Nephron progenitor cell (in vitro differentiated cells): Measurements from ENCODE around the gene CCDC9.
"Not testable (repeated sequence)": the region's sequence is repeated elsewhere in the genome, so short reads cannot be mapped to it uniquely, and the experiment has no call there.

Experiments used
- DNase-seq: peaks from one replicate; pipeline ENCODE4 v3.0.0; 2021
- H3K27ac Mint-ChIP-seq: 2 replicates; pipeline ENCODE4 v1.8.0; 2021; ENCODE audit warnings: mild to moderate bottlenecking, moderate library complexity, mixed read lengths
- H3K27me3 Mint-ChIP-seq: 2 replicates; pipeline ENCODE4 v1.8.0; 2021; ENCODE audit warnings: mild to moderate bottlenecking, low read depth, mixed read lengths; ENCODE audit not compliant: poor library complexity
- H3K36me3 Mint-ChIP-seq: 2 replicates; pipeline ENCODE4 v1.8.0; 2021; ENCODE audit warnings: low read depth, mixed read lengths
- H3K4me1 Mint-ChIP-seq: 2 replicates; pipeline ENCODE4 v1.8.0; 2021; ENCODE audit warnings: mixed read lengths
- H3K4me3 Mint-ChIP-seq: 2 replicates; pipeline ENCODE4 v1.8.0; 2021; ENCODE audit warnings: mild to moderate bottlenecking, moderate library complexity, mixed read lengths
- H3K9me3 Mint-ChIP-seq: 2 replicates; pipeline ENCODE4 v1.8.0; 2021; ENCODE audit warnings: mild to moderate bottlenecking, moderate library complexity, mixed read lengths
- TF ChIP-seq, protein P1 (sequence below): fragments of 200-600 bp; sonication (generic); IDR thresholded peaks from 2 replicates; pipeline ENCODE4 v1.5.0; 2021; ENCODE audit warnings: antibody characterized with exemption

The CCDC9 gene

DNA sequence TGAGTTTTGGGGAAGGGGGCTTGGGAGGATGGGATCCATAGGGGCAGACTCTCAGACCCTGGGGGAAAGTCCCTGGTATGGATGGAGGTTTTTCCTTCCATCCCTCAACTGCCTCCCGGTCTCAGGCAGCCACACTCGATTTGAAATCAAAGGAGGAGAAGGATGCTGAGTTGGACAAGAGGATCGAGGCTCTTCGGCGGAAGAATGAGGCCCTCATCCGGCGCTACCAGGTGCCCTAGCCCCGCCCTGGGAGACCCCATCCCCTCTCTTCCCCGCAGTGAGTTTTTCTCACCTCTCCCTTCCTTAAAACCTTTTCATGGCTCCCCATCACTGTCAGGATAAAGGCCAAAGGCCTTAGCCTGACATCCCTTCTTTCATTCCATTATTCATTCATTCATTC lies 2.1 kb downstream of the CCDC9 start:
- H3K36me3 Mint-ChIP-seq, result peaks cover 46% of the 10 kb centered on the region
- no peak for DNase-seq
- H3K27ac Mint-ChIP-seq, result no peak overlapping the region
- peaks cover 36% of the 10 kb centered on the region for H3K4me1 Mint-ChIP-seq
- TF ChIP-seq, protein P1, sequence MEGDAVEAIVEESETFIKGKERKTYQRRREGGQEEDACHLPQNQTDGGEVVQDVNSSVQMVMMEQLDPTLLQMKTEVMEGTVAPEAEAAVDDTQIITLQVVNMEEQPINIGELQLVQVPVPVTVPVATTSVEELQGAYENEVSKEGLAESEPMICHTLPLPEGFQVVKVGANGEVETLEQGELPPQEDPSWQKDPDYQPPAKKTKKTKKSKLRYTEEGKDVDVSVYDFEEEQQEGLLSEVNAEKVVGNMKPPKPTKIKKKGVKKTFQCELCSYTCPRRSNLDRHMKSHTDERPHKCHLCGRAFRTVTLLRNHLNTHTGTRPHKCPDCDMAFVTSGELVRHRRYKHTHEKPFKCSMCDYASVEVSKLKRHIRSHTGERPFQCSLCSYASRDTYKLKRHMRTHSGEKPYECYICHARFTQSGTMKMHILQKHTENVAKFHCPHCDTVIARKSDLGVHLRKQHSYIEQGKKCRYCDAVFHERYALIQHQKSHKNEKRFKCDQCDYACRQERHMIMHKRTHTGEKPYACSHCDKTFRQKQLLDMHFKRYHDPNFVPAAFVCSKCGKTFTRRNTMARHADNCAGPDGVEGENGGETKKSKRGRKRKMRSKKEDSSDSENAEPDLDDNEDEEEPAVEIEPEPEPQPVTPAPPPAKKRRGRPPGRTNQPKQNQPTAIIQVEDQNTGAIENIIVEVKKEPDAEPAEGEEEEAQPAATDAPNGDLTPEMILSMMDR, result no peak
- H3K4me3 Mint-ChIP-seq, result peak overlapping the region; percentile 91
- H3K27me3 Mint-ChIP-seq, result peaks cover 1% of the 10 kb centered on the region
- H3K9me3 Mint-ChIP-seq, result no peaks in the 10 kb centered on the region

DNA sequence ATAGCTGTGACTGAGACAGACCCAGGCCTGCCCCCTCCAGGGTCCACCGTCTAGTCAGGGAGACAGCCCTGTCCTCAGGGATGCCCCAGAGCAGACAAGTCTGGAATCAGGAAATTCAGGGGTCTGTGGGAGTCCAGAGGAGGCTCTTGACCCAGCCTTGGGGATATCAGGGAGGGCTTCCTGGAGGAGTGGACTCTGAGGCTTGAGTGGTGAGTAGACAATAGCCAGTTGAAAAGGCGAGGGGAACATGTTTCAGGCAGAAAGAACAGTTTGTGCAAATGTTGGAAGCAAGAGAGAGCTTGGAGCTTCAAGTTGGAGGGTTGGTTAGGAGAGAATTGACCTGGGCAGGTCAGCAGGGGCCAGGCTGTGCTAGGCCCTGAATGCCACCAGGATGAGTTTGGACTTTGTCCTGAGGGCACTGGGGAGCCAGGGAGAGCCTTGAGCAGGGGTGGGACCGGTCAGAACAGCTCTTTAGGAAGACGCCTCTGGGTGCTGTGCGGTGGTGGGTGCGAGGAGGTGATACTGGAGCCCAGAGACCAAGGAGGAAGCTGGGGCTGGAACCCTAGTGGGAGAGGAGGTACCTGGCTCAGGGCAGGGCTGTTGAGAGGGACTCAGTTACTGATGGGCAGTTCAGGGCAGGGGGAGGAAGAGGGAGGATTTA lies 2.7 kb downstream of the CCDC9 start:
- H3K4me1 Mint-ChIP-seq, result peaks cover 36% of the 10 kb centered on the region
- TF ChIP-seq, protein P1, result no peak
- no peaks in the 10 kb centered on the region for H3K27me3 Mint-ChIP-seq
- H3K36me3 Mint-ChIP-seq, result peaks cover 48% of the 10 kb centered on the region
- peak overlapping the region; percentile 71 for H3K4me3 Mint-ChIP-seq
- DNase-seq, result no peak
- H3K27ac Mint-ChIP-seq, result no peak overlapping the region
- no peaks in the 10 kb centered on the region for H3K9me3 Mint-ChIP-seq

DNA sequence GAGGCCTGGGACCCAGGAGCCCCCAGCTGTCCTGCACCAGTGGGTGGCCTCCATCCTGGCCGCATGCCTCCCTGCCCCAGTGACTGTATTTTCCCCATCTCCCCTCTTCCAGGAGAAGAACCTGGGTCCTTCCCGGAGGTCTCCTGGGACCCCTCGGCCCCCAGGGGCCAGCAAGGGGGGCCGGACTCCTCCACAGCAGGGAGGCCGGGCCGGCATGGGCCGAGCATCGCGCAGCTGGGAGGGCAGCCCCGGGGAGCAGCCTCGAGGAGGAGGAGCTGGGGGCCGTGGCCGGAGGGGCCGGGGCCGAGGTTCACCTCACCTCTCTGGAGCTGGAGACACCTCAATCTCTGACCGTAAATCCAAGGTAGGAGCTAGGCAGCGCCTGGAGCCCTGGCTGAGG lies 4.2 kb downstream of the CCDC9 start:
- TF ChIP-seq, protein P1, result no peak
- peak overlapping the region; percentile 49 for H3K4me3 Mint-ChIP-seq
- no peaks in the 10 kb centered on the region for H3K9me3 Mint-ChIP-seq
- H3K4me1 Mint-ChIP-seq, result peaks cover 36% of the 10 kb centered on the region
- no peak overlapping the region for H3K27ac Mint-ChIP-seq
- DNase-seq, result no peak
- H3K36me3 Mint-ChIP-seq, result peaks cover 58% of the 10 kb centered on the region
- H3K27me3 Mint-ChIP-seq, result no peaks in the 10 kb centered on the region

DNA sequence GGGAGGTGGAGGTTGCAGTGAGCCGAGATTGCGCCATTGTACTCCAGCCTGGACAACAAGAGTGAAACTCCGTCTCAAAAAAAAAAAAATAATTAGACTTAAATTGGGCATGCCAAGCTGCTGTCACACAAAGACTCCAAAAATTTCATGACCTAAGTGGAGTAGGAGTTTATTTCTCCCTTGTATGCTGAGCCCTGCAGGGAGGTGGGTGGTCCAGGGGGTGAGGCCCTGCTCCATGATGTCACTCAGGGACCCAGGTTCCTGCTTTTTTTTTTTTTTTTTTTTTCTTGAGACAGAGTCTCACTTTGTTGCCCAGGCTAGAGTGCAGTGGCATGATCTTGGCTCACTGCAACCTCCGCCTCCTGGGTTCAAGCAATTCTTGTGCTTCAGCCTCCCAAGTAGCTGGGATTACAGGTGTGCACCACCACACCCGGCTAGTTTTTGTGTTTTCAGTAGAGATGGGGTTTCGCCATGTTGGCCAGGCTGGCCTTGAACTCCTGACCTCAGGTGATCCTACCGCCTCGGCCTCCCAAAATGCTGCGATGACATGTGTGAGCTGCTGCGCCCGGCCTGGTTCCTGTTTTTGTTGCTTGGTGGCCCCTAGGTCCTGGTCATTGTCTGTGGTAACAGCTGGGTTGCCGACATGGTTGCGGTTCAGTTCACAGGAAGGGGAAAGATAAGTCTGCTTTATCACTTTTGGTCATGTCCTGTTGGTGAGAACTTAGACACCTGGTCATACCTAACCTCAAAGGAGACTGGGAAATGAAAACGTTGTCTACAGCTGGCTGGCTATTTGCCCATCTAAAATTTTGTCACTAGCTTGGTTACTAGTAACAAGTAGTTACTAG lies 5.8 kb downstream of the CCDC9 start:
- H3K4me3 Mint-ChIP-seq, result not testable (repeated sequence)

DNA sequence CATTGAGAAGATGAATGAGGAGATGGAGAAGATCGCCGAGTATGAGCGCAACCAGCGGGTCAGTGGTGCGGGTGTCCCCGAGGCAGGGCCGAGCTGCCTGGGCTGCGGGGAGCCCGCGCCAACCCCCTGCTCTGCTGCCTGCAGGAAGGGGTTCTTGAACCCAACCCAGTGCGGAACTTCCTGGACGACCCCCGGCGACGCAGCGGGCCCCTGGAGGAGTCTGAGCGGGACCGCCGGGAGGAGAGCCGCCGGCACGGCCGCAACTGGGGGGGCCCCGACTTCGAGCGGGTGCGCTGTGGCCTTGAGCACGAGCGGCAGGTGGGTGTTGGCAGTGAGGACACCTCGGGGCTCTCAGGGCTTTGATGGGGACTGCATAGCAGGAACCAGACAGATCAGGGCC lies 8.3 kb downstream of the CCDC9 start:
- peaks cover 4% of the 10 kb centered on the region for H3K27me3 Mint-ChIP-seq
- no peaks in the 10 kb centered on the region for H3K9me3 Mint-ChIP-seq
- H3K4me3 Mint-ChIP-seq, result no peak overlapping the region
- TF ChIP-seq, protein P1, result no peak
- H3K4me1 Mint-ChIP-seq, result peaks cover 12% of the 10 kb centered on the region
- H3K36me3 Mint-ChIP-seq, result peaks cover 69% of the 10 kb centered on the region
- peak overlapping the region; percentile 68 for H3K27ac Mint-ChIP-seq
- no peak for DNase-seq

More for the DNA sequence above, 5.8 kb downstream of the CCDC9 start:
- not testable (repeated sequence) for DNase-seq, H3K27ac Mint-ChIP-seq, H3K27me3 Mint-ChIP-seq, H3K9me3 Mint-ChIP-seq
- Mint-ChIP-seq H3K36me3 (peaks cover 72% of the 10 kb centered on the region), H3K4me1 (peaks cover 35% of the 10 kb centered on the region)

DNA sequence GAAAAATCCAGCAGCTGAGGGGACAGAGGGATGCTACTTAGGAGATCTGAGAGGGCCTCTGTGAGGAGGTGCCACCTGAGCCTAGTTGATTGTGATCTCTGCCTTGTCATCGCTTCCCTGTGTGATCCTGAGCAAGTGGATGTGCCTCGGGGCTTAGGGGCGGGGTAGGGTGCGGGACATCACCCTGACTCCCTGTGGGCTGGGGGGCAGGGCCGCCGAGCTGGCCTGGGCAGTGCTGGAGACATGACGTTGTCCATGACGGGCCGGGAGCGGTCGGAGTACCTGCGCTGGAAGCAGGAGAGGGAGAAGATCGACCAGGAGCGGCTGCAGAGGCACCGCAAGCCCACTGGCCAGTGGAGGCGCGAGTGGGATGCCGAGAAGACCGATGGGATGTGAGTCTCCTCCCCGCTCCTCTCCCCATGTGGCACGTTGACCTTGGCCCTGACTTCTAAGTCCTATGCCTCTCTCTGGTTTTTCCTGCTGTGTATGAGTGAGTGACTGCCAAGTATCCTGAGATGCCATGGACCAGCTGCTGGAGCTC lies 10.1 kb downstream of the CCDC9 start:
- H3K9me3 Mint-ChIP-seq, result no peaks in the 10 kb centered on the region
- peaks cover 10% of the 10 kb centered on the region for H3K4me1 Mint-ChIP-seq
- H3K4me3 Mint-ChIP-seq, result no peak overlapping the region
- peaks cover 6% of the 10 kb centered on the region for H3K27me3 Mint-ChIP-seq
- no peak overlapping the region for H3K27ac Mint-ChIP-seq
- peaks cover 65% of the 10 kb centered on the region for H3K36me3 Mint-ChIP-seq
- TF ChIP-seq, protein P1, result no peak
- no peak for DNase-seq
